Ureter (tissue), 1 donor: ENCODE data around the gene COL21A1. TPM values are rescaled to one million over a fixed set of nuclear protein-coding genes. Genes with fewer than 3 reads are reported as not detected.

Experiments used
- DNase-seq: peaks from one replicate; pipeline ENCODE4 v3.0.0-alpha.2; 2020; ENCODE audit warnings: low spot score
- total RNA-seq: library from RNA; stranded (reverse); gene quantifications from one replicate; pipeline ENCODE4 v1.2.4, GENCODE V29; 2023
- donor health status: DM: yes; HTN: yes; CAD: no.

COL21A1 gene
- total RNA-seq, 1 donor from 2014 or later, result 9.3 TPM

DNA sequence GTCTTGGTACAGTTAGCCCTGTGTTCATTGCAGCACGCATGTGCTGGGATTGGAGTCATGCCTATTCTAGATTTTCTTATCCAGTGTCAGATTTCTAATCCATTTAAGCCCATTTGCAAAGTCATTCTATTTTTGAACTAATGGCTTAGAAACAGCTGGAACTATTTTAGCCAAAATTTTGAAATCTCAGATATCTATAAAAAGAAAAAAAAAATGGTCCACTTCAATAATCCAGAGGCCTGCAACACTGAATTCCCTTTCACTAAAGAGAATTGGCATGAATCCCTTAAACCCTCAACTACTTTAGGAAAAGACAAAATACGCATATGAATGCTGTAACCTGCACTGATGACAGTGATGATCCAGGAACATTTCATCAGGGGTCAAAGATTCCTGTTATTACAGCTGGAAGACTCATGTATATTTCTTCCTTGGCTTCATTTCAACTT is 1.5 kb downstream of the COL21A1 start:
- no peak for DNase-seq

DNA sequence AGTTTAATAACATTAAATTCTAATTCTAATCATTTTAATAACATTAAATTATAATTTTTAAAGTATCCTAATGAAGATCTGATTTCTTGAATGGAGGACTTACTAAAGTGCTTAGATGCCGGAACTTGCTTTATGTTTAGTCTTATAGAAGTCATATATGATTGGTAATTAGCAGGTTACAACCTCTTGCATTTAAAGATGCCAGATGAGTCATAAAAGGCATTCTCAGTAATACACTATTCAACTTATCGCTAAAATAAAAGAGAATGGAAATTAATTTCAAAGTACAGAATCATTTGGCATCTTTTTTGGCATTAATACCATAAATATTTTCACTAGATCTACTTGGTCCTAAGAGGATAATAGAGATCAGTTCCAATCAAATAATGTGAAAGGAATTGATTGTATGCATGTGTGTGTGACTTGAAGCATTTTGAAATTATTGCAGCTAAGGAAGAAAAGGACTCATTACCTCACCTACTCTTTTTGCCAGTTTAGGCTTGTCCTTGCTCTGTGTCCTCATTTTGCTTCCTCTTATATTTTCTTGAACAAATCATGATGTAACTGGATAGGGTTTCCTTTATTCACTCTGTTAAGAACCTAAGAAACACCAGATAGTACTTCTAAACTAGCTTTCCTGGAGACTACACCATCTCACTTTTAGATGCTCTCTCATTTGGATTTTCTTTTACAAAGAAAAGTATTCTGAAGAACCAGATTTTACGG is 2.7 kb downstream of the COL21A1 start:
- no peak for DNase-seq

DNA sequence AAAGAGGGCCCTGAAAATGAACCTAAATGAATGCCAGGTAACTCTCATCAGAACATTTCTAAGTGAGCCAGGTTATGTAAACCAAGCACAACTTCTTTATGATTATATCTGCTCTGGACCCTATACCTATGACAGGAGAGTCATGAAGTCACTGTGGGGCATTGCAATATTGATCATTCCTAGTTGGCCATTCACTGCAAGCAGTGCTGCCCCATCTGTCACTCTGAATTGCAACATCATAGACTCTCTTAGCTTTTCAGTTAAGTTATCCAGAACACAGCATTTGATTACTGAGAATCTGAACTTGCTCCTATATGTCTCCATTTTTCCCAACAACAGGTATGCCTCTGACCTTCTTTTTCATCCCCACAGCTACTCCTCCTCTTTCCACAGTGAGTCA is 3.3 kb downstream of the COL21A1 start:
- no peak for DNase-seq

DNA sequence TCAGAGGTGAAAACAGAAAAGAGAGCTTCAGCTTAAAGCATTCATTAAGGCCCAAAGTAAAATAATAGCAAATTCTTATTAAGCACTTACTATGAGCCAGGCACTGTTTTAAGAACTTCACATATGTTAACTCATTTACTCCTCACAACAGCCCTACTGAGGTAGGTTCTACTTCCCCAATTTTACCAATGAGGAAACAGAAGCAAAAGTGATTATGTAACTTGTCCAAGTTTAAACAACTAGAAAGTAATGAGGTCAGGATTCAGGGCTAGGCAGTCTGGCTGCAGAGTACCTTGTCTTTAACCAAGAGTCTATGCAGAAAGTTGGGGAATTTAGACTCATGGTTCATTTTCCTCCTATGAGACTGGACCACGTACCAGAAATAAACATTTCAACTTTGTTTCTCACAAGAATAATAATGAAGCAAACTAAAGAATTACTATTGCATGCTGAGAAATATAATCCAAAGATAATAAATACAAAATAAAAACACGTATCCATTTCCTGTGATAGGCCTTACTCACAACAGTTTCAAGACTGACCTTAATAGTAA is 3.8 kb downstream of the COL21A1 start:
- no peak for DNase-seq

DNA sequence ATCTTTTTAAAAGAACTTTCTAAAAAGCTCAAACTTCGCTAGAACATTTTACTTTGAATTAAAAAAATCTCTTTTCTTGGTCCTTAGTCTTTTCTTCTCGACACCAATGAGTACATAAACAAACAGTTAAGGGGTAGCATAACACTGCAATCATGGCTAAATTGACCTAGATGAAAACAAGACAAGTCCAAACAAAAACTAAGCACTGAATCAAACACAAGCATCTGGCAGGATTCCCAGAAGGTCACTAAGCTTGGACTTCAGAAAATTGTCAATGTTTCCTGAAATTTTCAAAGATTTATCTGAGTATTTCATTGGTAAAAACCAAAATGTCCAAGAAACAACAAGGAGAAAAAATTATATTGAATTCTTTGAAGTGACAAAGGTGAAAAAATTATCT is 5.0 kb downstream of the COL21A1 start:
- no peak for DNase-seq

DNA sequence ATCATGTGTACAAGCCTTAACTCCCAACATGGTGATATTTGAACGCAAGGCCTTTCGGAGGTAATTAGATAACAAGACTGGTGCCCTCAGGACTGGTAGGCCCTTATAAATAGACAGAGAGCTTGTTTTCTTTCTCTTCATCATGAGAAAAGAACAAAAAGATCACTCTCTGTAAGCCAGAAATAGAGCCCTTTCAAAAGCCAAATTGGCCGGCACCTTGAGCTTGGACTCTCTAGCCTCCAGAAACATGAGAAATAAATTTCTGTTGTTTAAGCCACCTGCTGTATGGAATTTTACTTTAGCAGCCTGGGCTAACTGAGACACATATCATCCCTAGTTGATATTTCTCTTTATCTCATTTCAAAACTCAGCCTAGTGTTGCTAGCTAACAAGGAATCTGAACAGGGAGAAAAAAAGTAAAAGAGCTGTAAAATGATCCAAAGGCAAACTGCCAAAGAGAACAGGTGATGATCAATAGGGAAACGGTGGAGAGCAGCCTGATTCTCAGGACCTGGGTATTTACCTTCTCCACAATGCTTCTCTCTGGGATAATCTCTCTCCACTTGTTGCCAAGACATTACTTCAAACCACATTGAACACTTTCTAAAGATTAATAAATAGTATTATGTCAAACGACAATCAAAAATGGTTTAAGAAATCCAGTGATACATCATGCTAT is 6.1 kb downstream of the COL21A1 start:
- DNase-seq, result no peak

DNA sequence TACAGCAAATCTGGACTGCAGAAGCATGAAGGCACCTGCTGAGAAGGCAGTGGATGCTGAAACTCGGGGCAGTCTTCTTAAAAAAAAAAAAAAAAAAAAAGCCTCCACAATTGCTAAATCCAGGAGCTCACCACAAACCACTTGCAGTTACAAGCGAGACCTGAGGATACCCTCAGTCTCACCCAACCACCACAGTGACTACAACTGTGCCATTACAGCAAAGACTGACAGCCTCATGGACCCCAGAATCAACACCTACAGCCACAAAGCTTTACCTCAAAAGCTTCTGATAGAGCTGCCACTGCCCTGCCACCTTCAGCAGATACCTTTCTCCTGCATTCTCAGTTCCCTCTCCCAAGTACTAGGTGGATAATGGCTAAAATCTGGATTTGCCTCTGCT is 9.0 kb downstream of the COL21A1 start:
- no peak for DNase-seq

DNA sequence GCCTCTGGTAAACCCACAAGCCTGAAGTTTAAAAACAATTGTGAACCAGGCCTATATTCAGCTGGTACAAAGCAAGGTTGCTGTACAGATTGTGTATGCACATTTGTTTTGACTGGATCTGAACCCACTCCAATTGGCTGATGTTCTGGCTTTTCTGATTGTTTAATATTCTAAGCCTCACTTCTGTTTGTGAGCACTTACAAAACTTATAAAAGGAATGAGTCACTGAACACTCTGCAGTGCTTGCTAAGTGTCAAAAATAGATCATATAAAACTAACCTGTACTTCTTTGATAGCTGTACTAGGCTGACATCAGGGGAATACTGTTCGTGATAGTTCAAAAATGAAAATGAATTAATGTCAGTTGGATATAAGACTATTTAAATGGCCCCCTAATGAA is 12.1 kb downstream of the COL21A1 start:
- DNase-seq, result no peak

DNA sequence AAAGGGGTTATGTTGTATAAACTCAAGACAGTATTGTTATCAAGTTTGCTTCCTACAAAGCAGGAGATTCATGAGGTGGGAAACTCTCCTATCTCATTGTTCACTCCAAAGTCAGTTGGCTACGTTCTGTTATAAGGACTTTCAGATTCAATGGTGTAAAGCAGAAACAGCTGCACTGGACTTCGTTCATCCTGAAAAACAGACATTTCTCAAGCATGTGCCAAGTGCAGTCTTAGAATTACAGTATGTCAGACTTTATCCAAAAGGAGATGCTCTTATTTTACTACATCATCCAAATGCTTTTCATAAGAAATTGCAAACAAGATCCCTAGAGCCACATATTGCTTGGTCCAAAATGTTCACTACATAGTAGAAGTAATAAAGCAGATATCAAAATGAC is 14.9 kb downstream of the COL21A1 start:
- DNase-seq, result no peak

DNA sequence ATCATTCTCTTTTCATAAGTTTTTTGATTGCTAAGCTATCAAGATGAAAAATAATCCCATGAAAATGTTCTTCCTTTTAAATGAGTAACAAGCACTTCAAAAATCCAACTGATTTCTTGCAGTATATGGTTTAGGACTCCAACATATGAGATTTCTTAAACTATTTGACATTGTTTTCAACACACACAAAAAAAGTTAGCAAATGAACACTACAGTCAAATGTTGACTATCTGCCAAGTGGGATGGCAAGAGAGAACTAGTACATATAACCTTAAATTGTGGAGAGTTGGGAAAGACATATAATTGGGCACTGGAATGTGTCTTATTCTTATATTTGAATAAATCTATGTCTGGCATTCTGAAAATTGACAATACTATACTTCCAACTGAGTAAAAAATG is 15.6 kb downstream of the COL21A1 start:
- DNase-seq, result no peak

DNA sequence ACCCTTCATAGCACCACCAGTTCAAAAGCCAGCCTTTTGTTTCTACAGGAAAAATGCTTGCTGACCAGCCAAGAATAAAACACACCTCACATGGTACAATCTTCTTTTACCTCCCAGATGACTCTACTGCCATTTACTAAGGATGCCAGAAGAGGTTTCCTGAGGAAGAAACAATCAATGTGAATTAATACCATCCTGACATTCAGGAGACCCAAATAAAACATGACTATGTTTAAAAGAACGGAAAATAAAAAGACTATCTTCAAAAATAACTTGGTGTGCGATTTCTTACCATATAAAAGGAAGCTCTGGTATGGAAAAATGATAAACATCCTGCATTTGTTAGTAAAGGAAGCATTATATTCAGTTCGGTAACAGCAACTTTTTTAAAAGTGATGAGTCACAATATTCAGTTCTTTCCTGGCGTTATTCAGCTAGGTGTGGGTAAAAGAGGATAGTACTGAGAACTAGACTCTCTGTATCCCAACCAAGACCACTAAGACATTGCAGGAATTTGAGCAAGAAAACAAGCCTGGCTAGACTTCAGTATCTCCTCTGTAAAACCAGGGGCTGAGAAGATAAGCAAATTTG is 16.3 kb downstream of the COL21A1 start:
- no peak for DNase-seq

DNA sequence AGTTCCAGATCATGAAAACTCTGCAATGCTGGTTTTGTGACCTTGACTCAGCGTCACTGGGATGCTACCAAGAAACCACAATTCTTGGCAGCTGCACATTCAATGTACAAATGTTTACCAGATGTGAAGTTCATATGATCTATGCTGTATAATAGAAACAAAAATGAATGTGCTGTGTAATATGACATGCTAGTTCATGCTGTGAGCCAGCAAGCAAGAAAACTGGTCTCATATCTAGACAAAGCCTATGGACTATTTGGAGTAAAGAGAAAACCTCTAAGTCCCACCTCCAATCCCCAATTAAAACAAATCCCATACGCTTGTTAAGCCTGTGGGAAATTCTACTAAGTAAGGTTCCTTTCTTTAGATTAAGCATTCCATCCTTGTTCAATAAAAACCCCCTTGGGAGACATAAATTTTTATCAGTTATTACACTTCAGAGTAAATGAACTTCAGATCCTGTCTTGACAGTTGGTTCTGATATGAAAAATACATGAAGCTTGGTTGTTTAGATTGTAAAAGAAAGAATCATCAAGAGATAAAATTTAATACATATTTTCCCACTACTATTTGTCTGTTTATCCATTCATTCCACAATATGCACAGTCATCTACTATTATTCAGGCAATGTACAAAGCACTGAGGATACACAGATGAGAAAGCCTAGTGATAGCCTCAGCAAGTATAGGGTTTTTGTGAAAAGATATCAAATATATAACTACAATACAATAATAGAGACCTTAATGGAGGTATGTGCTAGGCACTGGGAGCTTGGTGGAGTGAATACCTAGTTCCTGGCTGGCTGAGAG is 20.1 kb downstream of the COL21A1 start:
- no peak for DNase-seq

DNA sequence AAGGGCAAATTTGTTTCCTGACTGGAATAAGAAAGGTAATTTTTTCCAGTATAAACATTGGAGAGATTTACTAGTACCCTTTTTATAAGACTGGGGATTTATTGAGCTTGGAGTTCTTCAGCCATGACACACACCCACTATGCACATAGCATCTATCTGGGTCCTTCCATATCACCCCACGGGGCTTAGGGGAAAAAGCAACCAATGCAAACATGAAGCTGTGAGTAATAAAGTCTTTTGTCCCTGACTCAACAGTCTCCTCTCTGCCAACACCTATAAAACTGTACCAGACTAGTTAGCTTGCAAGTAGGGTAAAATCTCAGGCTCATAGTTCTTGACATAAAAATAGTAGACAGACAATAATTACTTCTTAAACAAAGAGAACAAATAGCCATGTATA is 23.4 kb downstream of the COL21A1 start:
- no peak for DNase-seq

DNA sequence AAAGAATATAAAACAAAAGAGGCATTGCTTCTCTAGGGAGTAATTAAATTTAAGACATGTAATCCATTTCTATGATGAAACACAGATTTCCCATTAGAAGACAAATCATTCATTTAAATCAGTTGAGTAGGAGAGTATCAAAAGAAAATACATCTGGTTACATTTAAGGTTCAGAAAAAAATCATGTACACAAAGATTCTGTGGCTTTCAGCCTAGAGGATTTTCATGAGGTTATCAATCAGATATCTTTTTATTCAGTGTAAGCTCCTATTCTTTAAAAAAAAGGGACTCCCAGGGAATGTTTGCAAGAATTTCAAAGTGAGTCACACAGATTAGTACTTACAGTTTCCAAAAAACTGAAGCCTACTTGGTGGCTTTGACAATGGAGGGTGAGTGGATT is 24.9 kb downstream of the COL21A1 start:
- no peak for DNase-seq

DNA sequence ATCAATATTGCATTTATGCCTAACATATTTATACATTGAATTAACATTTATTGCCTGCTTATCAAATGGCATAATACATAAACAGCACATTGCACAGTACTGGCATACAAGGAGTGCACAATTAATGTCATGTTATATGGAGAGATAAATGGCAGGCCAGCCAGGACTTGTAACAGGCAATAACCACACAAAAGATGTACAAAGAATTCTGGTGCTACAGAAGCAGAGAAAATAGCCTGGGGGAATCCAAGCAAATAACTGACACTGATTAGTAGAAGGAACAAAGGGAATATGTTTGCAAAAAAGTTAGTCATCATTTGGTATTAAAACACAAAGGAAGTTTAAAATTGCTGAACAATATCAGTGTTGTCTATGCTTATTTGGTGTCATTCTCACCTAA is 27.3 kb downstream of the COL21A1 start:
- DNase-seq, result no peak

DNA sequence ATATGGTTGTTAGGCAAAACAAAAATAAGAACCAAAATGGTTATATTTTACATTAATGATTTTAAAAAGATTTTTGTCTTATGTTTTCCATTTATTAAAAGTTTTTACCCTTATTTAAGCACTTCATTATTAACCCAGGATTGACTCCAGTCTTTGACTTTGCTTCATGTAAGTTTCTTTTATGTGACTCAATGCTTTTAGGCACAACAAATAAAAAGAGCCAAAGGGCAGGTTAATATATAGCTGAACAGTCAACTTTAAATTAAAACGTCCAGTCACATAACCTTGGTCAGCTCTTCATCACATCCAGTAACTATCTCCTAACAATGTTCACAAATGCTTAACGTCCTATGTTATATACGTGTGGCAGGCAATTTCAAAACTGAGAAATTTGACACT is 32.7 kb downstream of the COL21A1 start:
- no peak for DNase-seq

DNA sequence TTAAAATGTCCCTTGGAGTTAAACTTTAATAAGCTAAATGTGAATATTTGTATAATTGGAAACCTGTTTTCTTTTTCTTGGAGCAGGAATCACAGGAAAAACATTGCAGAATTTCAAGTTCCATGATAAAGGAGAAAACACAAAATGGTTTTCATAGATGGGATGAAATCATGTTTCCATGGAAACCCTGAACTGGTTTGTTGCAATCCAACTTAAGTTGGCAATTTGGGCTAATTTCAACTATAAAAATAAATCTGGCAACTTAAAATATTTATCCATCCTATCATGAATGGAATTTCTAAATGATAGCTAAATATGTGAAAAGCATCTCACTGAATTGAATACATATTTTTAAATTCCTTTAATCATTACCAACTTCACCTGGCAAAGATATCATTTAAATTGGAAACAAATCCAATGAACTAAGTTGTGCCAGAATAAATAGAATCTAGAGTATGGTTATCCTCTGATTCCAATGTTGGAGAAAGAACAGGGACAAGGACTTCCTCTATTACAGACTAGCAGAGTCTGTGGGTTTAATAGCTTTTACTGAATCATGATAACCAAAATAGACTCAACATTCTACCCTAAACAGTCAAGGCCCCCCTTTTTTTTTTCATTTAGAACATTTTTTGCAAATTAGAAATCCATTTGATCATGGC is 33.2 kb downstream of the COL21A1 start:
- no peak for DNase-seq

DNA sequence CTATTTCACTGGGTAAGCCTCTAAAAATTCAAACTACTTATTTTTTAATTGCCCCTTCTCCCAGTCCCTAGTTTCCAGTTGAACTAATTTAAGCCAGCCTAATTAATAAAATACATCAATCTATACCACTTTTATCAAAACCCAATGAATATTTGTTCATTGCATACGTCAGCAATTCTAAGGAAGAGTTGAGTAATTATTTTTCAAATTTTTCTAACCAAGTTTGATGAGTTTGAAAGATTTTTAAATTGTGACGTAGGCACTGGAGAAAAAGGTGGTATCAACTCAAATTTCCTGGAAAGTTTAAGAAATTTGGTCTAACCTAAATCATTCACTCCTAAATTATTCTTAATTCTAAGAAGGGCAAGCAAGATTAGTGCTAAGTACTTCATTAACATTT is 35.7 kb downstream of the COL21A1 start:
- no peak for DNase-seq

DNA sequence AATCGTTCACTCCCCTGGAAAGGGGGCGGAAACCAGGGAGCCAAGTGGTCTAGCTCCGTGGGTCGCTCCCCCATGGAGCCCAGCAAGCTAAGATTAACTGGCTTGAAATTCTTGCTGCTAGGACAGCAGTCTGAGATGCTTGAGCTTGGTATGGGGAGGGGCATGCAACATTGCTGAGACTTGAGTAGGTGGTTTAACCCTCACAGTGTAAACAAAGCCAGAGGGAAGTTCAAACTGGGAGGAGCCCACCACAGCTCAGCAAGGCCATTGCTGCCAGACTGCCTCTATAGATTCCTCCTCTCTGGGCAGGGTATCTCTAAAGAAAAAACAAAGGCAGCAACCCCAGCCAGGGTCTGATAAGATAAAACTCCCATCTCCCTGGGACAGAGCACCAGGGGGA is 43.2 kb downstream of the COL21A1 start:
- no peak for DNase-seq

DNA sequence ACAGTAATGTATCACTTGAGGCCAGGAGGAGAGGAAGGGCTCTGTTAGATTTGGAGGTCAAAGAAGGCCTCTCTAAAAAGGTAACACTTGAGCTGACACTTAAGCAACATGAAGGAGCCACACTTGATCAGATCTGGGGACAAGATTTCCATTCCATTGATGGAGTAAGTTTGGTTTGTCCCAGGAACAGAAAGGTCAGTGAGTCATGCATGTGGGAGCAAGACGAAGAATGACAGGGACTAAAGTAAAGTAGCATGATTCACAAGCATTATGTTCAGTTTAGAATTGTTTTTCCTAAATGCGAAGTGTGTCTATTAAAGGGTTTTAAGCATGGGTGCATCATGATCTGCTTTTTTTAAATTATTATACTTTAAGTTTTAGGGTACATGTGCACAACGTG is 47.4 kb downstream of the COL21A1 start:
- no peak for DNase-seq

DNA sequence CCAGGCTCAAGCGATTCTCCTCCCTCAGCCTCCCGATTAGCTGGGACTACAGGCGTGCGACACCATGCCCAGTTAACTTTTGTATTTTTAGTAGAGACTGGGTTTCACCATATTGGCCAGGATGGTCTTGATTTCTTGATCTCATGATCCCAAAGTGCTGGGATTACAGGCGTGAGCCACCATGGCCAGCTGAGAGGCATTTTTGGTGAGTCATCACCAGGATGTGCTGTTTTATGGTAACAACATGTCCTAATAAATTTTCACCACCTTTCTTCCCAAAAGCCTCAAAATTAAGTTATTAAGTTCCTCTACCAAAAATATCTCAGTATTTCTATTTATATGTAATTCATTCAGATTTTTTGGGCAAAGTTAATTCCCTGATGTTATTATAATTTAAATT is 53.5 kb downstream of the COL21A1 start:
- no peak for DNase-seq

DNA sequence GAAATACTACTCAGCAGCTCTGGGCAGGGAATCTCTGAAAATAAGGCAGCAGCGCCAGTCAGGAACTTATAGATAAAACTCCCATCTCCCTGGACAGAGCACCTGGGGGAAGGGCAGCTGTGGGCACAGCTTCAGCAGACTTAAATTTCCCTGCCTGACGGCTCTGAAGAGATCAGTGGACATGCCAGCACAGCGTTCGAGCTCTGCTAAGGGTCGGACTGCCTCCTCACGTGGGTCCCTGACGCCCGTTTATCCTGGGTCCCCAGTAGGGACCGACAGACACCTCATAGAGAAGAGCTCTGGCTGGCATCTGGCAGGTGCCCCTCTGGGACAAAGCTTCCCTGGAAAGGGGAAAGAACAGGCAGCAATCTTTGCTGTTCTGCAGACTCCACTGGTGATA is 59.0 kb downstream of the COL21A1 start:
- DNase-seq, result no peak
